T-cell (primary cell): ENCODE measurements around the gene RAI1. TPM values are rescaled to one million over a fixed set of nuclear protein-coding genes. Genes with fewer than 3 reads are reported as not detected.
A peak's percentile ranks its signal among the peaks of the same experiment; 100 is the strongest.

Experiments
- ATAC-seq, 4 experiments: fragments of 200-7000 bp in 3 of 4; fragments of 150-1000 bp in 1 of 4; cut with Tn5 transposase; replicated peaks in 1 of 4; 1 replicate in 3 of 4; 2 replicates in 1 of 4; pipeline ENCODE4 v1.10.0; 2021; ENCODE audit warnings: moderate library complexity in 3 of 4, mild to moderate bottlenecking in 2 of 4, moderate number of reproducible peaks in 1 of 4
- CTCF ChIA-PET, 2 donors: fragments of 300-600 bp; sonication (Branson Sonifier 250); formaldehyde crosslinking; loops; one replicate each; lab custom pipeline; 2022; ENCODE audit warnings: antibody characterized with exemption in 2 of 2; lab: Charles Lee
- POLR2A ChIA-PET, 2 donors: fragments of 300-600 bp; sonication (Branson Sonifier 250); formaldehyde crosslinking; loops; one replicate each; lab custom pipeline; 2022; ENCODE audit warnings: antibody characterized with exemption in 2 of 2; lab: Charles Lee
- DNase-seq, 35 experiments: peaks; one replicate each; pipeline versions ENCODE4 v3.0.0 to v3.0.0-alpha.2; 2013 to 2023
- H3K27ac ChIP-seq: one replicate; pipeline ENCODE4 v1.5.1; 2013; ENCODE audit warnings: low read length
- H3K27me3 ChIP-seq, 2 experiments: replicated peaks in 1 of 2; 1 replicate in 1 of 2; 2 replicates in 1 of 2; pipeline versions ENCODE4 v1.6.1 to v1.7.0; 2013; ENCODE audit warnings: low read length in 1 of 2, mixed read lengths in 1 of 2; ENCODE audit not compliant: control insufficient read depth in 2 of 2, insufficient read depth in 2 of 2; ENCODE audit errors: extremely low read depth in 1 of 2
- H3K36me3 ChIP-seq, 2 donors: 1 replicate in 1 of 2; 2 replicates in 1 of 2; pipeline versions ENCODE4 v1.6.1 to v1.7.0; 2013; ENCODE audit warnings: low read length in 1 of 2; ENCODE audit not compliant: control insufficient read depth in 2 of 2, insufficient read depth in 1 of 2; ENCODE audit errors: extremely low read depth in 1 of 2
- H3K4me1 ChIP-seq, 2 experiments: 1 replicate in 1 of 2; 2 replicates in 1 of 2; pipeline versions ENCODE4 v1.6.1 to v1.7.0; 2013; ENCODE audit warnings: low read length in 2 of 2, mixed read lengths in 1 of 2; ENCODE audit not compliant: insufficient read depth in 2 of 2, control insufficient read depth in 1 of 2; ENCODE audit errors: extremely low read depth in 1 of 2
- H3K4me3 ChIP-seq, 2 donors: 1 replicate in 1 of 2; 2 replicates in 1 of 2; pipeline versions ENCODE4 v1.5.1 to v1.7.0; 2013; ENCODE audit warnings: mild to moderate bottlenecking in 2 of 2, low read length in 1 of 2, moderate library complexity in 1 of 2; ENCODE audit not compliant: control insufficient read depth in 1 of 2; ENCODE audit errors: extremely low read depth in 1 of 2
- H3K9me3 ChIP-seq: 2 replicates; pipeline ENCODE4 v1.7.0; 2013
- H3K27ac Mint-ChIP-seq, 2 donors: one replicate each; pipeline ENCODE4 v1.8.0; 2020 to 2021; ENCODE audit warnings: mild to moderate bottlenecking in 2 of 2, mixed read lengths in 2 of 2
- H3K27me3 Mint-ChIP-seq, 2 donors: one replicate each; pipeline ENCODE4 v1.8.0; 2021 to 2022; ENCODE audit warnings: mixed read lengths in 2 of 2
- H3K36me3 Mint-ChIP-seq: one replicate; pipeline ENCODE4 v1.8.0; 2021; ENCODE audit warnings: mixed read lengths
- H3K4me1 Mint-ChIP-seq, 3 donors: one replicate each; pipeline ENCODE4 v1.8.0; 2020 to 2022; ENCODE audit warnings: mixed read lengths in 3 of 3, mild to moderate bottlenecking in 1 of 3
- H3K4me3 Mint-ChIP-seq, 3 donors: one replicate each; pipeline ENCODE4 v1.8.0; 2020 to 2022; ENCODE audit warnings: mild to moderate bottlenecking in 3 of 3, mixed read lengths in 3 of 3, moderate library complexity in 3 of 3
- H3K9me3 Mint-ChIP-seq, 3 donors: one replicate each; pipeline ENCODE4 v1.8.0; 2020 to 2022; ENCODE audit warnings: mixed read lengths in 3 of 3
- WGBS: methylation state at CpG from one replicate; pipeline ENCODE4 v1.1.5; 2013; ENCODE audit warnings: missing lambda C conversion rate; ENCODE audit not compliant: insufficient coverage; 5-methylcytosine and 5-hydroxymethylcytosine counted together
- total RNA-seq, 35 experiments: library from RNA in 6 of 35; stranded (reverse) in 6 of 35; fragments of 120-200 nt in 1 of 35; gene quantifications; one replicate each; pipeline versions ENCODE4 v1.2.1 to v1.2.4 and lab custom pipeline; 2013 to 2026

The RAI1 gene
- total RNA-seq, 5 donors from 2014 or later (not counting 1 experiment from before 2014, with no cell fraction given) = 20.1 to 31.2 (median 24.5) TPM

DNA sequence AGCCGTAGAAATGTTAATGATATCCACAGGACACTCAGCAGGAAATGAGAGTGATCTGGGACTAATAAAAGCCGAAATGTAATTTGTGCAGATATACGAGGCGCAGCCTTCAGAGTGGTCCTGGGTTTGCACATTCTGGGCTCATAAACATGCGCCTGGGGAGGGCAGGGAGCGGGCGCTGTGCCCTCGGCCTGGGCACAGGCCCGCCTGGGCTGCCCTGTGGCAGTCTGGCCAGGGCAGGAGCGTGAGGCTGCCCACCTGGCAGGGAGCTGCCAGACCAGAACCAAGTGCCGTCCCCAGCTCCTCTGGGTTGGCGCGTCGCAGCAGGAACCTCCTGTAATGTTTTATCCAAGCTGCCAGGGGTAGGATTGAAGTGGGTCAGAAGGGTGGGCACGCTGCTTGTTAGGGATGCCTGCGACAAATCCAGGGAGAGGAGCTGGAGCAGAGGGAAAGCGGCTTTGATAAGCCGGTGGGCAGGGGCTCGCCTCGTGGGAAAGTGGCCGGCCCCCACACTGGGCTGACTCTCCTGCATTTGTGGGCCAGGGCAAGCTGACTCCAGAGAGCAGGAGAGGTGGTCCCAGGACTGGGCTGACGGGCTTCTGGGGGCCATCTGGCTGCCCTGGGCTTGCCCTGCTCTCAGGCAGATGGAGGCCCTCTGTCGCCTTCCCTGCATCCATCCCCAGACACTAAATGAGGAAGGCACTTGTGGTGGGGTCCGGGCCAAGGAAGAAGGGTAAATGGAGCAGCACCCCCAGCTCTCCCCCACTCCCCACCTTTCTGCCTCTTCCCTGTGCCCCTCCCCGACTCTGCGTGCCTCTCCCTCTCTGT, 109.6 kb downstream of the RAI1 start:
- ATAC-seq (no peak), DNase-seq (no peak)
- Mint-ChIP-seq H3K36me3 (no peaks in the 10 kb centered on the region), H3K4me3 (no peak overlapping the region), H3K4me1 (peaks cover 27 to 31% (median 28%) of the 10 kb centered on the region in 3 donors), H3K27me3 (no peaks in the 10 kb centered on the region), H3K27ac (peak overlapping the region in 1 of 2 donors; percentile 73), H3K9me3 (no peaks in the 10 kb centered on the region)
- no peak overlapping the region for H3K4me3 ChIP-seq
- no peaks in the 10 kb centered on the region for H3K27me3 ChIP-seq
- 96% methylated on average over 21 of the region's 26 CpGs for WGBS
- no peaks in the 10 kb centered on the region for H3K9me3 ChIP-seq
- peaks cover 9 to 28% of the 10 kb centered on the region in 2 experiments for H3K4me1 ChIP-seq
- H3K36me3 ChIP-seq = peaks cover 5 to 19% of the 10 kb centered on the region in 2 donors
- ChIA-PET POLR2A (no interaction called here), CTCF (no interaction called here)
- H3K27ac ChIP-seq = no peak overlapping the region

DNA sequence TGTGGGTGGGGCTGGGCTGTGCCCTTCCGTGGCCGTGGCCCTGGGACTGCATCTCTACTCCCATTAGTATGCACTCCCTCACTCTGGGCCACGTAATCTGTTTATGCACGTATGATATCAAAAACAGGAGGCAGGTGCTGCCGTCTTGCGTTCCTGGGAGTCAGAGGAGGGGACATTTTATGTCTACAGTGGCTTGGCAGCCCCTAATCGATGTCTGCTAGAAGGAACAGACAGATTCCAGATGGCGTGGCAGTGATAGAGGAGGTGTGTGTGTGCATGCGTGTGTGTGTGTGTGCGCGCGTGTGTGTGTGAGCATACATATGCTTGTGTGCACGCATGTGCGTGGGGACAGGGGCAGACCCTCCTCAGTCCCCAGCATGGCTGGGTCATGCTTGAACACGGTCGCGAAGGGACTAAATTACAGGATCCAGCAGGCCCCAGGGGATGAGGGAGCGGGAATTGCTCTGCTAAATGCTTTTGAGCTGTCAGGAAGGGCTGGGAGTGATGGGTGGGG, 110.8 kb downstream of the RAI1 start:
- H3K9me3 Mint-ChIP-seq = no peaks in the 10 kb centered on the region
- Histone ChIP-seq H3K4me1 (peaks cover 9 to 28% of the 10 kb centered on the region in 2 experiments), H3K27ac (peak overlapping the region; percentile 61), H3K36me3 (peaks cover 5 to 22% of the 10 kb centered on the region in 2 donors), H3K4me3 (no peak overlapping the region), H3K9me3 (no peaks in the 10 kb centered on the region), H3K27me3 (no peaks in the 10 kb centered on the region)
- ChIA-PET POLR2A (interaction anchor here in 1 of 2 donors (0.6 to 0.7 kb wide), 2 partner anchors 10 to 22 kb away, joined by 3 to 9 read pairs; no protein-coding TSS in a partner anchor), CTCF (interaction anchor here in 1 of 2 donors (0.6 kb wide), 1 partner anchor 121 kb away, joined by 3 read pairs; no protein-coding TSS in a partner anchor)
- peak overlapping the region; percentile 74 to 89 for H3K27ac Mint-ChIP-seq
- DNase-seq = peak in 6 of 35 experiments; percentile 13 to 29 (median 24)
- 83% methylated on average over 11 of the region's 18 CpGs for WGBS
- no peaks in the 10 kb centered on the region for H3K36me3 Mint-ChIP-seq
- peaks cover 25 to 30% (median 26%) of the 10 kb centered on the region in 3 donors for H3K4me1 Mint-ChIP-seq
- ATAC-seq = peak in 1 of 4 experiments; percentile 7
- no peaks in the 10 kb centered on the region for H3K27me3 Mint-ChIP-seq
- H3K4me3 Mint-ChIP-seq = peak overlapping the region; percentile 31 to 73 (median 37)

DNA sequence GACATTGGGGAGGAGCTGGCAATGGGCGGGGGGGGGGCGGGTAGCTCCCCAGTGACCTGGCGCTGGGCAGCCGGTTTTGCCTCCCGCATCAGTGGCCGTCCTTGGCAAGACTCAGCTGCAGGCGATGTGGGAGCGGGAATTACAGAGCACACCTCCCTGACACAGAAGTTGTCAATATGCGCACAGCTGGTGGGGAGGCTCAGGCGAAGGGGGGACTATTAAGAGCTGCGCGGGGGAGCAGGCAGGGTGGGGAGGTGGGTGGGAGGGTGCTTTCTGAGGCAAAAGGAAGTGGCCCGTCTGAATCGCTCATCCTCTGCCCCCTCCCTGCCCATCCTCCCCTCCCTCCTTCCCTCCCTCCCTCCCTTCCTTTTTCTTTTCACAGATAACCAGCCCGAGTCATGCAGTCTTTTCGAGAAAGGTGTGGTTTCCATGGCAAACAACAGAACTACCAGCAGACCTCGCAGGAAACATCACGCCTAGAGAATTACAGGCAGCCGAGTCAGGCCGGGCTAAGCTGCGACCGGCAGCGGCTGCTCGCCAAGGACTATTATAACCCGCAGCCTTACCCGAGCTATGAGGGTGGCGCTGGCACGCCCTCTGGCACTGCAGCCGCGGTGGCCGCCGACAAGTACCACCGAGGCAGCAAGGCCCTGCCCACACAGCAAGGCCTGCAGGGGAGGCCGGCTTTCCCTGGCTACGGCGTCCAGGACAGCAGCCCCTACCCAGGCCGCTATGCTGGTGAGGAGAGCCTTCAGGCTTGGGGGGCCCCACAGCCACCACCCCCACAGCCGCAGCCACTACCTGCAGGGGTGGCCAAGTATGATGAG, 111.5 kb downstream of the RAI1 start:
- Mint-ChIP-seq H3K27ac (peak overlapping the region; percentile 84 to 89), H3K36me3 (peaks cover 2% of the 10 kb centered on the region), H3K4me3 (peak overlapping the region; percentile 41 to 73 (median 71)), H3K9me3 (no peaks in the 10 kb centered on the region), H3K27me3 (no peaks in the 10 kb centered on the region), H3K4me1 (peaks cover 26 to 30% (median 26%) of the 10 kb centered on the region in 3 donors)
- CTCF ChIA-PET = interaction anchor here (0.6 kb wide), 2 partner anchors 71 to 121 kb away, joined by 3 to 4 read pairs; no protein-coding TSS in a partner anchor
- Histone ChIP-seq H3K27me3 (no peaks in the 10 kb centered on the region), H3K9me3 (no peaks in the 10 kb centered on the region), H3K36me3 (peaks cover 5 to 22% of the 10 kb centered on the region in 2 donors), H3K4me3 (peak overlapping the region; percentile 24 to 35), H3K4me1 (peaks cover 9 to 28% of the 10 kb centered on the region in 2 experiments), H3K27ac (peak overlapping the region; percentile 61)
- POLR2A ChIA-PET = interaction anchor here (0.5 to 0.7 kb wide), 3 partner anchors 9 to 46 kb away, joined by 3 to 9 read pairs (median 4); no protein-coding TSS in a partner anchor
- ATAC-seq (peak; percentile 81 to 90 (median 86)), DNase-seq (peak in 34 of 35 experiments; percentile 40 to 84 (median 66))
- 13% methylated on average over 28 of the region's 38 CpGs for WGBS

DNA sequence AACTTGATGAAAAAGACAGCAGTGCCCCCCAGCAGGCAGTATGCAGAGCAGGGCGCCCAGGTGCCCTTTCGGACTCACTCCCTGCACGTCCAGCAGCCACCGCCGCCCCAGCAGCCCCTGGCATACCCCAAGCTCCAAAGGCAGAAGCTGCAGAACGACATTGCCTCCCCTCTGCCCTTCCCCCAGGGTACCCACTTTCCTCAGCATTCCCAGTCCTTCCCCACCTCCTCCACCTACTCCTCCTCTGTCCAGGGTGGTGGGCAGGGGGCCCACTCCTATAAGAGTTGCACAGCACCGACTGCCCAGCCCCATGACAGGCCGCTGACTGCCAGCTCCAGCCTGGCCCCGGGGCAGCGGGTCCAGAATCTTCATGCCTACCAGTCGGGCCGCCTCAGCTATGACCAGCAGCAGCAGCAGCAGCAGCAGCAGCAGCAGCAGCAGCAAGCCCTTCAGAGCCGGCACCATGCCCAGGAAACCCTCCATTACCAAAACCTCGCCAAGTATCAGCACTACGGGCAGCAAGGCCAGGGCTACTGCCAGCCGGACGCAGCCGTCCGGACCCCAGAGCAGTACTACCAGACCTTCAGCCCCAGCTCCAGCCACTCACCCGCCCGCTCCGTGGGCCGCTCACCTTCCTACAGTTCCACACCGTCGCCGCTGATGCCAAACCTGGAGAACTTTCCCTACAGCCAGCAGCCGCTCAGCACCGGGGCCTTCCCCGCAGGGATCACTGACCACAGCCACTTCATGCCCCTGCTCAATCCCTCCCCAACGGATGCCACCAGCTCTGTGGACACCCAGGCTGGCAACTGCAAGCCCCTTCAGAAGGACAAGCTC, 112.3 kb downstream of the RAI1 start:
- Mint-ChIP-seq H3K9me3 (no peaks in the 10 kb centered on the region), H3K36me3 (peaks cover 4% of the 10 kb centered on the region), H3K27me3 (no peaks in the 10 kb centered on the region), H3K27ac (peak overlapping the region; percentile 72 to 73), H3K4me3 (peak overlapping the region in 2 of 3 donors; percentile 28 to 73), H3K4me1 (peaks cover 24 to 30% (median 26%) of the 10 kb centered on the region in 3 donors)
- Histone ChIP-seq H3K36me3 (peaks cover 8 to 25% of the 10 kb centered on the region in 2 donors), H3K4me1 (peaks cover 9 to 28% of the 10 kb centered on the region in 2 experiments), H3K9me3 (no peaks in the 10 kb centered on the region), H3K27ac (peak overlapping the region; percentile 34), H3K4me3 (peak overlapping the region; percentile 24 to 35), H3K27me3 (no peaks in the 10 kb centered on the region)
- ATAC-seq (no peak), DNase-seq (no peak)
- 95% methylated on average over 30 of the region's 30 CpGs for WGBS
- POLR2A ChIA-PET = interaction anchor here in 1 of 2 donors (0.5 kb wide), 1 partner anchor 45 kb away, joined by 4 read pairs; no protein-coding TSS in a partner anchor
- CTCF ChIA-PET = interaction anchor here in 1 of 2 donors (0.6 kb wide), 1 partner anchor 70 kb away, joined by 4 read pairs; no protein-coding TSS in a partner anchor

DNA sequence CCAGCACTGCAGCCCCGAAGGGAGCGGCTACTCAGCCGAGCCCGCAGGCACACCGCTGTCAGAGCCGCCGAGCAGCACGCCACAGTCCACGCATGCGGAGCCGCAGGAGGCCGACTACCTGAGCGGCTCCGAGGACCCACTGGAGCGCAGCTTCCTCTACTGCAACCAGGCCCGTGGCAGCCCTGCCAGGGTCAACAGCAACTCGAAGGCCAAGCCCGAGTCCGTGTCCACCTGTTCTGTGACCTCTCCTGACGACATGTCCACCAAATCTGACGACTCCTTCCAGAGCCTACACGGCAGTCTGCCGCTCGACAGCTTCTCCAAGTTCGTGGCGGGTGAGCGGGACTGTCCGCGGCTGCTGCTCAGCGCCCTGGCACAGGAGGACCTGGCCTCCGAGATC, 113.1 kb downstream of the RAI1 start:
- Histone ChIP-seq H3K27me3 (no peaks in the 10 kb centered on the region), H3K4me3 (no peak overlapping the region), H3K4me1 (peaks cover 9 to 28% of the 10 kb centered on the region in 2 experiments), H3K9me3 (no peaks in the 10 kb centered on the region), H3K36me3 (peaks cover 3 to 27% of the 10 kb centered on the region in 2 donors), H3K27ac (no peak overlapping the region)
- POLR2A ChIA-PET = no interaction called here
- ATAC-seq = no peak
- no peak for DNase-seq
- H3K27me3 Mint-ChIP-seq = no peaks in the 10 kb centered on the region
- H3K36me3 Mint-ChIP-seq = peaks cover 4% of the 10 kb centered on the region
- no peak overlapping the region for H3K27ac Mint-ChIP-seq
- H3K4me1 Mint-ChIP-seq = peaks cover 24 to 30% (median 26%) of the 10 kb centered on the region in 3 donors
- 97% methylated on average over 31 of the region's 31 CpGs for WGBS
- no peaks in the 10 kb centered on the region for H3K9me3 Mint-ChIP-seq
- CTCF ChIA-PET = no interaction called here
- H3K4me3 Mint-ChIP-seq = peak overlapping the region in 2 of 3 donors; percentile 24 to 73
